ENCODE measurements around the gene S100A9. TPM values are rescaled to one million over a fixed set of nuclear protein-coding genes. Genes with fewer than 3 reads are reported as not detected.

Gene S100A9
- total and polyA plus RNA-seq, 2 experiments from 2014 or later = not detected

DNA sequence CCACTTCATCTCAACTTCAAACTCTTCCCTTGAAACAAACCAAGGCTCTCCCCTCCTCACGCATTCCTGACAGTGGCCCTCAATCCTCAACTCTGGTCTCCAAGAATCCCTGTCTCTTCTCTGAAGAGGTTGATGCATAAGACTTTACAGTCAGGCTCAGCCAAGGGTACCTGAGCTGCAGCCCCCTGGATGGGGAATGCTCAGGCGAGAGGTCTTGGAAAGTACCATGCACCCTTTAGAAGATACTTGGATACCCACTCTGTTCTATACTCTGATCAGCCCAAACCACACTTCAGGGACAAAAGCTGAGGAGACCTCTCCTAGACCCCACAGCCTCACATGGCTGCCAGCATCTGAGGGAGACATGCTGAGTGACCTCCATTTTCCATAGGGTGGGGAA, 44.4 kb upstream of the S100A9 start:
- Histone ChIP-seq H3K27me3 (ENCODE audit: insufficient read depth) (no peaks in the 10 kb centered on the region), H3K4me2 (no peak overlapping the region), H3K36me3 (ENCODE audit: insufficient read depth) (no peaks in the 10 kb centered on the region), H3K9me2 (ENCODE audit: insufficient read depth) (no peaks in the 10 kb centered on the region), H3K4me1 (ENCODE audit: insufficient read depth) (no peaks in the 10 kb centered on the region), H3K4me3 (no peak overlapping the region), H4K20me1 (replicated peaks; ENCODE audit: insufficient read depth) (no peaks in the 10 kb centered on the region), H3K79me2 (replicated peaks; ENCODE audit: insufficient read depth) (no peaks in the 10 kb centered on the region), H3K27ac (ENCODE audit: low read depth) (no peak overlapping the region), H3F3A (replicated peaks; ENCODE audit: low read depth) (no peaks in the 10 kb centered on the region), H2AFZ (no peak overlapping the region)
- no peak overlapping the region for H3K27ac Mint-ChIP-seq
- TF ChIP-seq EZH2phosphoT487 (IDR thresholded peaks at IDR 0.05; ENCODE audit: unreplicated experiment) (no peak), STAT1 (IDR thresholded peaks at IDR 0.05; ENCODE audit: unreplicated experiment) (no peak), POLR2AphosphoS5 (IDR thresholded peaks at IDR 0.05; ENCODE audit: low read depth) (no peak), ZNF331 (CRISPR knock-in tag; IDR thresholded peaks at IDR 0.05; ENCODE audit: low read depth) (no peak), NANOG (IDR thresholded peaks at IDR 0.05; ENCODE audit: borderline replicate concordance) (no peak), ZNF114 (CRISPR knock-in tag; IDR thresholded peaks at IDR 0.05) (no peak), CREB1 (CRISPR knock-in tag; IDR thresholded peaks at IDR 0.05; ENCODE audit: low read depth) (no peak), EZH2 (IDR thresholded peaks at IDR 0.05; ENCODE audit: low read depth, unreplicated experiment) (no peak)
- TF ChIP-seq, protein P1, sequence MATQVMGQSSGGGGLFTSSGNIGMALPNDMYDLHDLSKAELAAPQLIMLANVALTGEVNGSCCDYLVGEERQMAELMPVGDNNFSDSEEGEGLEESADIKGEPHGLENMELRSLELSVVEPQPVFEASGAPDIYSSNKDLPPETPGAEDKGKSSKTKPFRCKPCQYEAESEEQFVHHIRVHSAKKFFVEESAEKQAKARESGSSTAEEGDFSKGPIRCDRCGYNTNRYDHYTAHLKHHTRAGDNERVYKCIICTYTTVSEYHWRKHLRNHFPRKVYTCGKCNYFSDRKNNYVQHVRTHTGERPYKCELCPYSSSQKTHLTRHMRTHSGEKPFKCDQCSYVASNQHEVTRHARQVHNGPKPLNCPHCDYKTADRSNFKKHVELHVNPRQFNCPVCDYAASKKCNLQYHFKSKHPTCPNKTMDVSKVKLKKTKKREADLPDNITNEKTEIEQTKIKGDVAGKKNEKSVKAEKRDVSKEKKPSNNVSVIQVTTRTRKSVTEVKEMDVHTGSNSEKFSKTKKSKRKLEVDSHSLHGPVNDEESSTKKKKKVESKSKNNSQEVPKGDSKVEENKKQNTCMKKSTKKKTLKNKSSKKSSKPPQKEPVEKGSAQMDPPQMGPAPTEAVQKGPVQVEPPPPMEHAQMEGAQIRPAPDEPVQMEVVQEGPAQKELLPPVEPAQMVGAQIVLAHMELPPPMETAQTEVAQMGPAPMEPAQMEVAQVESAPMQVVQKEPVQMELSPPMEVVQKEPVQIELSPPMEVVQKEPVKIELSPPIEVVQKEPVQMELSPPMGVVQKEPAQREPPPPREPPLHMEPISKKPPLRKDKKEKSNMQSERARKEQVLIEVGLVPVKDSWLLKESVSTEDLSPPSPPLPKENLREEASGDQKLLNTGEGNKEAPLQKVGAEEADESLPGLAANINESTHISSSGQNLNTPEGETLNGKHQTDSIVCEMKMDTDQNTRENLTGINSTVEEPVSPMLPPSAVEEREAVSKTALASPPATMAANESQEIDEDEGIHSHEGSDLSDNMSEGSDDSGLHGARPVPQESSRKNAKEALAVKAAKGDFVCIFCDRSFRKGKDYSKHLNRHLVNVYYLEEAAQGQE (IDR thresholded peaks at IDR 0.05; ENCODE audit: unreplicated experiment) = no peak
- TF ChIP-seq, protein P2, sequence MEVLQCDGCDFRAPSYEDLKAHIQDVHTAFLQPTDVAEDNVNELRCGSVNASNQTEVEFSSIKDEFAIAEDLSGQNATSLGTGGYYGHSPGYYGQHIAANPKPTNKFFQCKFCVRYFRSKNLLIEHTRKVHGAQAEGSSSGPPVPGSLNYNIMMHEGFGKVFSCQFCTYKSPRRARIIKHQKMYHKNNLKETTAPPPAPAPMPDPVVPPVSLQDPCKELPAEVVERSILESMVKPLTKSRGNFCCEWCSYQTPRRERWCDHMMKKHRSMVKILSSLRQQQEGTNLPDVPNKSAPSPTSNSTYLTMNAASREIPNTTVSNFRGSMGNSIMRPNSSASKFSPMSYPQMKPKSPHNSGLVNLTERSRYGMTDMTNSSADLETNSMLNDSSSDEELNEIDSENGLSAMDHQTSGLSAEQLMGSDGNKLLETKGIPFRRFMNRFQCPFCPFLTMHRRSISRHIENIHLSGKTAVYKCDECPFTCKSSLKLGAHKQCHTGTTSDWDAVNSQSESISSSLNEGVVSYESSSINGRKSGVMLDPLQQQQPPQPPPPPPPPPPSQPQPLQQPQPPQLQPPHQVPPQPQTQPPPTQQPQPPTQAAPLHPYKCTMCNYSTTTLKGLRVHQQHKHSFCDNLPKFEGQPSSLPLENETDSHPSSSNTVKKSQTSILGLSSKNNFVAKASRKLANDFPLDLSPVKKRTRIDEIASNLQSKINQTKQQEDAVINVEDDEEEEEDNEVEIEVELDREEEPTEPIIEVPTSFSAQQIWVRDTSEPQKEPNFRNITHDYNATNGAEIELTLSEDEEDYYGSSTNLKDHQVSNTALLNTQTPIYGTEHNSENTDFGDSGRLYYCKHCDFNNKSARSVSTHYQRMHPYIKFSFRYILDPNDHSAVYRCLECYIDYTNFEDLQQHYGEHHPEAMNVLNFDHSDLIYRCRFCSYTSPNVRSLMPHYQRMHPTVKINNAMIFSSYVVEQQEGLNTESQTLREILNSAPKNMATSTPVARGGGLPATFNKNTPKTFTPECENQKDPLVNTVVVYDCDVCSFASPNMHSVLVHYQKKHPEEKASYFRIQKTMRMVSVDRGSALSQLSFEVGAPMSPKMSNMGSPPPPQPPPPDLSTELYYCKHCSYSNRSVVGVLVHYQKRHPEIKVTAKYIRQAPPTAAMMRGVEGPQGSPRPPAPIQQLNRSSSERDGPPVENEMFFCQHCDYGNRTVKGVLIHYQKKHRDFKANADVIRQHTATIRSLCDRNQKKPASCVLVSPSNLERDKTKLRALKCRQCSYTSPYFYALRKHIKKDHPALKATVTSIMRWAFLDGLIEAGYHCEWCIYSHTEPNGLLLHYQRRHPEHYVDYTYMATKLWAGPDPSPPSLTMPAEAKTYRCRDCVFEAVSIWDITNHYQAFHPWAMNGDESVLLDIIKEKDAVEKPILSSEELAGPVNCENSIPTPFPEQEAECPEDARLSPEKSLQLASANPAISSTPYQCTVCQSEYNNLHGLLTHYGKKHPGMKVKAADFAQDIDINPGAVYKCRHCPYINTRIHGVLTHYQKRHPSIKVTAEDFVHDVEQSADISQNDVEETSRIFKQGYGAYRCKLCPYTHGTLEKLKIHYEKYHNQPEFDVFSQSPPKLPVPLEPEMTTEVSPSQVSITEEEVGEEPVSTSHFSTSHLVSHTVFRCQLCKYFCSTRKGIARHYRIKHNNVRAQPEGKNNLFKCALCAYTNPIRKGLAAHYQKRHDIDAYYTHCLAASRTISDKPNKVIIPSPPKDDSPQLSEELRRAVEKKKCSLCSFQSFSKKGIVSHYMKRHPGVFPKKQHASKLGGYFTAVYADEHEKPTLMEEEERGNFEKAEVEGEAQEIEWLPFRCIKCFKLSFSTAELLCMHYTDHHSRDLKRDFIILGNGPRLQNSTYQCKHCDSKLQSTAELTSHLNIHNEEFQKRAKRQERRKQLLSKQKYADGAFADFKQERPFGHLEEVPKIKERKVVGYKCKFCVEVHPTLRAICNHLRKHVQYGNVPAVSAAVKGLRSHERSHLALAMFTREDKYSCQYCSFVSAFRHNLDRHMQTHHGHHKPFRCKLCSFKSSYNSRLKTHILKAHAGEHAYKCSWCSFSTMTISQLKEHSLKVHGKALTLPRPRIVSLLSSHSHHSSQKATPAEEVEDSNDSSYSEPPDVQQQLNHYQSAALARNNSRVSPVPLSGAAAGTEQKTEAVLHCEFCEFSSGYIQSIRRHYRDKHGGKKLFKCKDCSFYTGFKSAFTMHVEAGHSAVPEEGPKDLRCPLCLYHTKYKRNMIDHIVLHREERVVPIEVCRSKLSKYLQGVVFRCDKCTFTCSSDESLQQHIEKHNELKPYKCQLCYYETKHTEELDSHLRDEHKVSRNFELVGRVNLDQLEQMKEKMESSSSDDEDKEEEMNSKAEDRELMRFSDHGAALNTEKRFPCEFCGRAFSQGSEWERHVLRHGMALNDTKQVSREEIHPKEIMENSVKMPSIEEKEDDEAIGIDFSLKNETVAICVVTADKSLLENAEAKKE (CRISPR knock-in tag; IDR thresholded peaks at IDR 0.05) = no peak
- TF ChIP-seq, protein P3, sequence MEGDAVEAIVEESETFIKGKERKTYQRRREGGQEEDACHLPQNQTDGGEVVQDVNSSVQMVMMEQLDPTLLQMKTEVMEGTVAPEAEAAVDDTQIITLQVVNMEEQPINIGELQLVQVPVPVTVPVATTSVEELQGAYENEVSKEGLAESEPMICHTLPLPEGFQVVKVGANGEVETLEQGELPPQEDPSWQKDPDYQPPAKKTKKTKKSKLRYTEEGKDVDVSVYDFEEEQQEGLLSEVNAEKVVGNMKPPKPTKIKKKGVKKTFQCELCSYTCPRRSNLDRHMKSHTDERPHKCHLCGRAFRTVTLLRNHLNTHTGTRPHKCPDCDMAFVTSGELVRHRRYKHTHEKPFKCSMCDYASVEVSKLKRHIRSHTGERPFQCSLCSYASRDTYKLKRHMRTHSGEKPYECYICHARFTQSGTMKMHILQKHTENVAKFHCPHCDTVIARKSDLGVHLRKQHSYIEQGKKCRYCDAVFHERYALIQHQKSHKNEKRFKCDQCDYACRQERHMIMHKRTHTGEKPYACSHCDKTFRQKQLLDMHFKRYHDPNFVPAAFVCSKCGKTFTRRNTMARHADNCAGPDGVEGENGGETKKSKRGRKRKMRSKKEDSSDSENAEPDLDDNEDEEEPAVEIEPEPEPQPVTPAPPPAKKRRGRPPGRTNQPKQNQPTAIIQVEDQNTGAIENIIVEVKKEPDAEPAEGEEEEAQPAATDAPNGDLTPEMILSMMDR (conservative IDR thresholded peaks at IDR 0.05; ENCODE audit: low read depth in 2 of 2) = no peak
- TF ChIP-seq, protein P4, sequence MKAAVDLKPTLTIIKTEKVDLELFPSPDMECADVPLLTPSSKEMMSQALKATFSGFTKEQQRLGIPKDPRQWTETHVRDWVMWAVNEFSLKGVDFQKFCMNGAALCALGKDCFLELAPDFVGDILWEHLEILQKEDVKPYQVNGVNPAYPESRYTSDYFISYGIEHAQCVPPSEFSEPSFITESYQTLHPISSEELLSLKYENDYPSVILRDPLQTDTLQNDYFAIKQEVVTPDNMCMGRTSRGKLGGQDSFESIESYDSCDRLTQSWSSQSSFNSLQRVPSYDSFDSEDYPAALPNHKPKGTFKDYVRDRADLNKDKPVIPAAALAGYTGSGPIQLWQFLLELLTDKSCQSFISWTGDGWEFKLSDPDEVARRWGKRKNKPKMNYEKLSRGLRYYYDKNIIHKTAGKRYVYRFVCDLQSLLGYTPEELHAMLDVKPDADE (IDR thresholded peaks at IDR 0.05) = no peak
- no peak for ATAC-seq
- H3K4me1 Mint-ChIP-seq = no peaks in the 10 kb centered on the region
- H3K9me3 Mint-ChIP-seq = peaks cover 4% of the 10 kb centered on the region; the same call in 1 of the 3 replicates
- DNase-seq (ENCODE audit: low spot score) = no peak
- peaks cover 5% of the 10 kb centered on the region for H3K27me3 Mint-ChIP-seq (ENCODE audit: insufficient read depth, low read depth, poor library complexity)
- H3K4me3 Mint-ChIP-seq = no peak overlapping the region
- H3K36me3 Mint-ChIP-seq (ENCODE audit: low read depth) = no peaks in the 10 kb centered on the region
